Subcutaneous abdominal adipose tissue (tissue), 5 donors: ENCODE data around the gene OR52W1.

Experiments
- H3K27ac ChIP-seq: one replicate; pipeline ENCODE4 v1.7.0; 2013; ENCODE audit warnings: low read depth, mild to moderate bottlenecking, inconsistent platforms, low read length, moderate library complexity
- H3K27me3 ChIP-seq, 5 donors: one replicate each; pipeline ENCODE4 v1.7.0; 2013; ENCODE audit warnings: low read length in 5 of 5, inconsistent platforms in 1 of 5; ENCODE audit not compliant: control insufficient read depth in 5 of 5, insufficient read depth in 4 of 5
- H3K36me3 ChIP-seq, 5 donors: one replicate each; pipeline ENCODE4 v1.7.0; 2013; ENCODE audit warnings: low read length in 5 of 5; ENCODE audit not compliant: control insufficient read depth in 5 of 5, insufficient read depth in 5 of 5
- H3K4me1 ChIP-seq, 5 donors: one replicate each; pipeline ENCODE4 v1.7.0; 2013; ENCODE audit warnings: low read length in 5 of 5, mild to moderate bottlenecking in 3 of 5, moderate library complexity in 1 of 5; ENCODE audit not compliant: control insufficient read depth in 5 of 5, insufficient read depth in 5 of 5
- H3K4me3 ChIP-seq, 5 donors: one replicate each; pipeline ENCODE4 v1.7.0; 2013; ENCODE audit warnings: low read length in 5 of 5, low read depth in 1 of 5
- H3K9ac ChIP-seq, 5 donors: one replicate each; pipeline ENCODE4 v1.7.0; 2013; ENCODE audit warnings: low read length in 5 of 5, mild to moderate bottlenecking in 4 of 5, moderate library complexity in 3 of 5
- H3K9me3 ChIP-seq, 5 donors: one replicate each; pipeline ENCODE4 v1.7.0; 2013; ENCODE audit warnings: low read length in 5 of 5; ENCODE audit not compliant: control insufficient read depth in 5 of 5
- donor health status: healthy.
- donor health status: healthy.
- donor health status: healthy.
- donor health status: healthy.
- donor health status: healthy.

OR52W1 gene

GRCh38 chr11:6199174-6199810, at the start of gene OR52W1:
Gene OR52W1, plus strand, starts transcription at chr11:6199224. Its CDS starts 0 bp downstream, at chr11:6199224.
- H3K4me1 ChIP-seq, result no peaks in the 10 kb centered on the region
- no peak within 1 kb of the TSS for H3K4me3 ChIP-seq
- no peak within 1 kb of the TSS for H3K9ac ChIP-seq
- no peaks in the 10 kb centered on the region for H3K27me3 ChIP-seq
- no peak within 1 kb of the TSS for H3K27ac ChIP-seq
- no peaks in the 10 kb centered on the region for H3K9me3 ChIP-seq
- peaks cover 0 to 2% (median 0%) of the 10 kb centered on the region in 5 donors for H3K36me3 ChIP-seq

- H3K4me3 ChIP-seq, result no peak overlapping the region
- H3K9me3 ChIP-seq, result peaks cover 0 to 3% (median 0%) of the 10 kb centered on the region in 5 donors
- H3K36me3 ChIP-seq, result no peaks in the 10 kb centered on the region
- no peak overlapping the region for H3K27ac ChIP-seq
- no peak overlapping the region for H3K9ac ChIP-seq
- no peaks in the 10 kb centered on the region for H3K4me1 ChIP-seq
- H3K27me3 ChIP-seq, result no peaks in the 10 kb centered on the region
Measured at GRCh38 chr11:6151117-6151516, 47.9 kb upstream of the OR52W1 start.

- H3K36me3 ChIP-seq, result no peaks in the 10 kb centered on the region
- H3K9me3 ChIP-seq, result peaks cover 0 to 3% (median 0%) of the 10 kb centered on the region in 5 donors
- H3K9ac ChIP-seq, result no peak overlapping the region
- no peak overlapping the region for H3K27ac ChIP-seq
- H3K4me1 ChIP-seq, result no peaks in the 10 kb centered on the region
- no peaks in the 10 kb centered on the region for H3K27me3 ChIP-seq
- H3K4me3 ChIP-seq, result no peak overlapping the region
Measured at GRCh38 chr11:6152126-6152525, 46.9 kb upstream of the OR52W1 start.

- no peaks in the 10 kb centered on the region for H3K27me3 ChIP-seq
- no peak overlapping the region for H3K9ac ChIP-seq
- H3K27ac ChIP-seq, result no peak overlapping the region
- H3K36me3 ChIP-seq, result no peaks in the 10 kb centered on the region
- peaks cover 0 to 3% (median 0%) of the 10 kb centered on the region in 5 donors for H3K9me3 ChIP-seq
- no peaks in the 10 kb centered on the region for H3K4me1 ChIP-seq
- no peak overlapping the region for H3K4me3 ChIP-seq
Measured at GRCh38 chr11:6156628-6157359, 42.2 kb upstream of the OR52W1 start.

GRCh38 chr11:6170226-6170625, 28.8 kb upstream of the OR52W1 start, which contains the start of gene OR52B2:
Gene OR52B2, minus strand, starts transcription at chr11:6170326. Its CDS starts 0 bp downstream, at chr11:6170326.
- no peak within 1 kb of the TSS for H3K27ac ChIP-seq
- no peak within 1 kb of the TSS for H3K4me3 ChIP-seq
- no peaks in the 10 kb centered on the region for H3K36me3 ChIP-seq
- no peaks in the 10 kb centered on the region for H3K4me1 ChIP-seq
- no peaks in the 10 kb centered on the region for H3K27me3 ChIP-seq
- no peak within 1 kb of the TSS for H3K9ac ChIP-seq
- peaks cover 0 to 1% (median under 1%) of the 10 kb centered on the region in 5 donors for H3K9me3 ChIP-seq

- H3K4me1 ChIP-seq, result peaks cover 0 to 5% (median 0%) of the 10 kb centered on the region in 5 donors
- no peak overlapping the region for H3K27ac ChIP-seq
Measured at GRCh38 chr11:6175440-6175839, 23.6 kb upstream of the OR52W1 start.

GRCh38 chr11:6191742-6192141, 7.3 kb upstream of the OR52W1 start:
- Histone ChIP-seq H3K9me3 (no peaks in the 10 kb centered on the region), H3K4me1 (no peaks in the 10 kb centered on the region), H3K27me3 (no peaks in the 10 kb centered on the region), H3K4me3 (no peak overlapping the region), H3K9ac (no peak overlapping the region), H3K36me3 (no peaks in the 10 kb centered on the region), H3K27ac (no peak overlapping the region)

More at GRCh38 chr11:6175440-6175839, 23.6 kb upstream of the OR52W1 start:
- Histone ChIP-seq H3K36me3 (no peaks in the 10 kb centered on the region), H3K27me3 (no peaks in the 10 kb centered on the region), H3K4me3 (no peak overlapping the region), H3K9ac (no peak overlapping the region), H3K9me3 (no peaks in the 10 kb centered on the region)

- no peak overlapping the region for H3K27ac ChIP-seq
- no peak overlapping the region for H3K9ac ChIP-seq
- H3K36me3 ChIP-seq, result no peaks in the 10 kb centered on the region
- H3K4me1 ChIP-seq, result no peaks in the 10 kb centered on the region
- H3K9me3 ChIP-seq, result no peaks in the 10 kb centered on the region
- H3K4me3 ChIP-seq, result no peak overlapping the region
- H3K27me3 ChIP-seq, result no peaks in the 10 kb centered on the region
Measured at GRCh38 chr11:6194065-6194581, 4.9 kb upstream of the OR52W1 start.

GRCh38 chr11:6196396-6196795, 2.6 kb upstream of the OR52W1 start:
- H3K9me3 ChIP-seq, result no peaks in the 10 kb centered on the region
- no peaks in the 10 kb centered on the region for H3K36me3 ChIP-seq
- no peak overlapping the region for H3K9ac ChIP-seq
- H3K27ac ChIP-seq, result no peak overlapping the region
- H3K4me3 ChIP-seq, result no peak overlapping the region
- H3K4me1 ChIP-seq, result no peaks in the 10 kb centered on the region
- H3K27me3 ChIP-seq, result no peaks in the 10 kb centered on the region
